Coronary artery (tissue), 2 donors: Measurements from ENCODE around the gene WDTC1.

Source experiments
- DNase-seq: peaks from one replicate; pipeline ENCODE4 v3.0.0-alpha.2; 2017; ENCODE audit warnings: low spot score
- H3K27ac ChIP-seq, 2 donors: fragments of 200-600 bp; sonication (generic); one replicate each; pipeline ENCODE4 v1.5.1; 2016 to 2019
- H3K4me3 ChIP-seq: fragments of 200-600 bp; sonication (generic); 2 replicates; pipeline ENCODE4 v1.5.1; 2016; ENCODE audit warnings: mild to moderate bottlenecking, moderate library complexity
- CTCF ChIP-seq: fragments of 200-600 bp; sonication (generic); IDR thresholded peaks from one replicate; pipeline ENCODE4 v1.5.1; 2019; ENCODE audit warnings: antibody characterized with exemption

The WDTC1 gene

DNA sequence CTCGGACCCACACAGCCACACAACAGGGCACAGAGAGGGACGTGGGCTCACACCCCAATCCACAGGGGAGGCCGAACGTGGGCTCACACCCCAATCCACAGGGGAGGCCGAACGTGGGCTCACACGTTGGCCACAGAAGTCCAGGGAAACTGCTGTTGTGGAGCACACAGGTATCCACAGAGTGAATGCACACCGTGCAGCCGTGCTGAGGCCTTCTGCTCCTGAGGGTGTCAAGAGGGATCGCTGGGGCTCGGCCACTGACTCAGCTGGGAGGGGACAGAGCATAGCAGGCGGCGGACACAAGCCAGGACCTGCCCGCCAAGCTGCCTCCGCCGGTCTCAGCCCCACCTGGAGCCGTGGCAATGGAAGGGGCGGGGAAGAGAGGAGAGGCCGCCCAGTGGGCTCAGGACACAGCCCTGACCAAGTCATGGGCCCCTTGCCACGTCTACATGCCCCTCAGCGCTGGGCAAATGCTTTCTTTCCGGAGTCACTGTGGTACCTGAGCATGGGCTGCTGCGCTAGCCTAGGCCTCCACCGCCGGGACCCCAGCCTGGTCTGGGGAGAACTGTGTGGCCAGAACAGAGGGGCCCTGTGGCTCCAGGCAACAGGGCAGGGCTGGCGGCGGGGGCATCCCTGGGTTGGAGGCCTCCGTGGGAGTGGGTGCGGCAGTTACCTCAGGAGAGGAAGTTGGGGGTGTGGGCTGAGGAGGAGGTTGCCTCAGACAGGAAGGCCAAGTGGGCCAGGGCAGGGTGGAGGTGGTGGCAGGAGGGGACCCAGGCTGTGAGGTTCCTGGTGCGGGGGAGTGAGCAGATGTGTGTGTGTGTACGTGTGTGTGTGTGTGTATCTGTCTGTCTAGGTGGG, 108.6 kb downstream of the WDTC1 start:
- no peak for TF ChIP-seq CTCF
- Histone ChIP-seq H3K4me3 (no peak overlapping the region), H3K27ac (no peak overlapping the region)
- no peak for DNase-seq

DNA sequence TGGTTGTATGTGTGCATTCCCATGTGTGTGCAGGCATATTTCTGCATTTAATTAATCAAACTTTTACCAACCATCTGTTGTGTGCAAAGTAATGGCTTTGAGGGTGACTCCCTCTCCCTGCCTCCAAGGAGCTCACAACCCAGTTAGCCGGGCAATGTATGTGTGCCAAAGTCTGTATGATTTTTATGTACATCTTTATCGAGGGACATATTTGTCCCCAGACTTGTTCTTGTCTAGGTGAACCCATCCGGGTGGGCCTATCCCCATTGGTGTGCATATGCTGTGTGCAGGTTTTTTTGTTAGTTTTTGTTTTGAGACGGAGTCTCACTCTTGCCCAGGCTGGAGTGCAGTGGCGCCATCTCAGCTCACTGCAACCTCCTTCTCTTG, 109.2 kb downstream of the WDTC1 start:
- no peak for DNase-seq
- TF ChIP-seq CTCF: no peak
- H3K27ac ChIP-seq: no peak overlapping the region
- no peak overlapping the region for H3K4me3 ChIP-seq

DNA sequence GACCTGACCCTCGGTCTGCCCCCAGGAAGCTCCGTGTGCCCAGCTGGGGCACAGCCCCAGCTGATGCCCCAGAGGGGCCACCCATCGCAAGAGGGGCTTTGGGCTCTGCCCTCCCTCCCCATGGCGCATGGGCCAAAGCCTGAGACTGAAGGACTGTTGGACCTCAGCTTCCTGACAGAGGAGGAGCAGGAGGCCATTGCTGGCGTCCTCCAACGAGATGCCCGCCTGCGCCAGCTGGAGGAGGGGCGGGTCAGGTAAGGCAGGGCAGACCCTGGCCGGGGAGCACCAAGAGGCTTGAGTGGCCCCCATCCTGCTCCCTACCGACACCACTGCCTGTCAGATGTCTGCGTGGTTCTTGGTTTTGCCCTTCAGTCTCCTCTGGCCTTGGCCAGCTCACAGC, 110.8 kb downstream of the WDTC1 start:
- no peak overlapping the region for H3K27ac ChIP-seq
- no peak for DNase-seq
- no peak for TF ChIP-seq CTCF
- H3K4me3 ChIP-seq: no peak overlapping the region

GRCh38 chr1:27346357-27346756, 111.9 kb downstream of the WDTC1 start:
- H3K27ac ChIP-seq: no peak overlapping the region
- no peak overlapping the region for H3K4me3 ChIP-seq
- no peak for DNase-seq
- TF ChIP-seq CTCF: no peak

DNA sequence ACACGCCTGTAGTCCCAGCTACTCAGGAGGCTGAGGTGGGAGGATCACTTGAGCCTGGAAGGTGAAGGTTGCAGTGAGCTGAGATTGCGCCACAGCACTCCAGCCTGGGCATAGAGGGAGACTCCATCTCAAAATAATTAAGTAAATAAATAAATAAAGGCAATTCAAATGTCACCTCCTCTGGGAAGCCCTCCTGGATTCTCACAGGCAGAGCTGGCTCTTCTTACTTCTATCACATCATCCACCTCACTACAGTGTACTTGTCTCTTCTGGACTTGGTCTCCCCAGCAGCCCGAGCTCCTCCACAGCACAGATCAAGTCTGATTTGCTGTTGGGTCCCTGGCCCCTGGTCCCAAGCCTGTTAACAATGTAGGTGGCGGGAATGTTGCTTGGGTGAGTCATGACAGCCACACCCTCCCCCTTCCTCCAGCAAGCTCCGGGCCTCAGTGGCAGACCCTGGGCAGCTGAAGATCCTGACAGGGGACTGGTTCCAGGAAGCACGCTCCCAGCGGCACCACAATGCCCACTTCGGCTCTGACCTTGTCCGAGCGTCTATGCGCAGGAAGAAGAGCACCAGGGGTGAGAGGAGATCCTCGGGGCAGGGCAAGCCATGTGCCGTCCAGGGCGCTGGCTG, 112.7 kb downstream of the WDTC1 start:
- no peak overlapping the region for H3K4me3 ChIP-seq
- no peak for TF ChIP-seq CTCF

GRCh38 chr1:27348861-27349783, 114.7 kb downstream of the WDTC1 start:
- Histone ChIP-seq H3K4me3 (peak overlapping the region; percentile 70), H3K27ac (no peak overlapping the region)
- TF ChIP-seq CTCF: no peak
- no peak for DNase-seq

More for the DNA sequence above, 112.7 kb downstream of the WDTC1 start:
- no peak for DNase-seq
- no peak overlapping the region for H3K27ac ChIP-seq
